Measurements from ENCODE around the gene CEL. TPM values are rescaled to one million over a fixed set of nuclear protein-coding genes. Genes with fewer than 3 reads are reported as not detected.
"Not testable (repeated sequence)": the region's sequence is repeated elsewhere in the genome, so short reads cannot be mapped to it uniquely, and the experiment has no call there.

The CEL gene
- polyA plus RNA-seq, 1 donor = 2.6 TPM

- DNase-seq = no peak
These were observed 3.2 kb downstream of the CEL start for GRCh38 chr9:133065070-133065388.

GRCh38 chr9:133066181-133066983, 4.6 kb downstream of the CEL start:
- DNase-seq = no peak

- DNase-seq = no peak
These were observed 5.2 kb downstream of the CEL start for GRCh38 chr9:133067006-133067405.

GRCh38 chr9:133067813-133068212, 6.0 kb downstream of the CEL start:
- DNase-seq = no peak

GRCh38 chr9:133068431-133068830, 6.7 kb downstream of the CEL start:
- DNase-seq = not testable (repeated sequence)

- DNase-seq = not testable (repeated sequence)
These were observed 8.8 kb downstream of the CEL start for GRCh38 chr9:133070500-133070961.

GRCh38 chr9:133070985-133071384, 9.2 kb downstream of the CEL start:
- DNase-seq = not testable (repeated sequence)

GRCh38 chr9:133071484-133072150, 9.8 kb downstream of the CEL start:
- DNase-seq = no peak

- not testable (repeated sequence) for DNase-seq
These were observed 10.4 kb downstream of the CEL start for GRCh38 chr9:133072210-133072609.

- DNase-seq = no peak
These were observed 11.6 kb downstream of the CEL start for GRCh38 chr9:133073086-133074014.

GRCh38 chr9:133074111-133074651, 12.4 kb downstream of the CEL start:
- DNase-seq = no peak

- peak; percentile 26 for DNase-seq
These were observed 14.3 kb downstream of the CEL start for GRCh38 chr9:133075925-133076630.

GRCh38 chr9:133076691-133077090, 14.9 kb downstream of the CEL start:
- DNase-seq = no peak

- no peak for DNase-seq
These were observed 16.7 kb downstream of the CEL start for GRCh38 chr9:133078486-133078885.

GRCh38 chr9:133080161-133080560, 18.4 kb downstream of the CEL start:
- DNase-seq = no peak

- not testable (repeated sequence) for DNase-seq
These were observed 19.3 kb downstream of the CEL start for GRCh38 chr9:133080786-133081779.

- DNase-seq = not testable (repeated sequence)
These were observed 20.3 kb downstream of the CEL start for GRCh38 chr9:133081957-133082644.

GRCh38 chr9:133083688-133084087, 21.9 kb downstream of the CEL start:
- DNase-seq = not testable (repeated sequence)

GRCh38 chr9:133086212-133086860, 24.6 kb downstream of the CEL start:
- not testable (repeated sequence) for DNase-seq
